ENCODE data around the gene ZNF383. TPM values are rescaled to one million over a fixed set of nuclear protein-coding genes. Genes with fewer than 3 reads are reported as not detected.
A peak's percentile ranks its signal among the peaks of the same experiment; 100 is the strongest.

Gene ZNF383
- total and polyA plus RNA-seq, 9 of the 15 experiments (the other 6 are each of a cell fraction or from before 2014, with no cell fraction given), result 2.0 to 8.2 (median 5.3) TPM

DNA sequence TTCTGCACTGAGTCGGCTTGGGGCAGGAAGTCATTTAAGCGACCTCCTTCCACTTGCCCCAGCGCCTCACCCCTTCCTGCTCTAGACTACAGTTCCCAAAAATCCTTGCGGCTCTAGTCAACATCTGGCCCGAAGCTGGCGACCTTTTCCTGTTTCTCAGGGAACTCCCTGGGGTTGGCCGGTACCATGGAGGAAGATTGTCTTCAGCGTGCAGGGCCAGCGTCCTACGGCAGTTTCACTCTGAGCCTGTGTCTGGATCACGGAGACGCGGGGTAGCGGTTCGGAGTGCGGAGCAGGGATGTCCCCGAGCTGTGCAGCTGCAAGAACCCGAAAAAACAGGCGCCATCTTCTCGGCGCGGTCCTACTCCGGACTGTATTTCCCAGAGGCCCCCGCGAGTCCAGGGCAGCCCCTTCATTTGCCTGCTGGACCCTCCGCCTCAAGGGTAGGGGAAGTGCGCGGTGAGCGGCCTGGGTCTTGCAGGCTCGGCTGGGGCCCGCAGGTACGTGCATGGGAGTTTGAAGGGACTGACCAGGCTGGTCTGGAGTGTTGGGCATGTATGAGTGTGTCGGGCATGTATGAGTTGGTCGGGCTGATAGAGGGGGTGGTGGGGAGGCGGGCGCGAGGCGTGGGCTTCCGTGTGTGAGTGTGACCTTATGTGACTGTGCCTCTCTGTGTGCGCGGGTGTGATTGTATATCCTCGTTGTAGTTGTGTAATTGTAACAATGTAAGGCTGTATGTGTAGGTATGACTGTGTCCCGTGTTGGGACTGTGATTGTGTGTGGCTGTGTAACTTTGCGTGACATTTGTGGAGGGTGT, at the start of gene ZNF383 (continued):
- TF ChIP-seq, protein P1, sequence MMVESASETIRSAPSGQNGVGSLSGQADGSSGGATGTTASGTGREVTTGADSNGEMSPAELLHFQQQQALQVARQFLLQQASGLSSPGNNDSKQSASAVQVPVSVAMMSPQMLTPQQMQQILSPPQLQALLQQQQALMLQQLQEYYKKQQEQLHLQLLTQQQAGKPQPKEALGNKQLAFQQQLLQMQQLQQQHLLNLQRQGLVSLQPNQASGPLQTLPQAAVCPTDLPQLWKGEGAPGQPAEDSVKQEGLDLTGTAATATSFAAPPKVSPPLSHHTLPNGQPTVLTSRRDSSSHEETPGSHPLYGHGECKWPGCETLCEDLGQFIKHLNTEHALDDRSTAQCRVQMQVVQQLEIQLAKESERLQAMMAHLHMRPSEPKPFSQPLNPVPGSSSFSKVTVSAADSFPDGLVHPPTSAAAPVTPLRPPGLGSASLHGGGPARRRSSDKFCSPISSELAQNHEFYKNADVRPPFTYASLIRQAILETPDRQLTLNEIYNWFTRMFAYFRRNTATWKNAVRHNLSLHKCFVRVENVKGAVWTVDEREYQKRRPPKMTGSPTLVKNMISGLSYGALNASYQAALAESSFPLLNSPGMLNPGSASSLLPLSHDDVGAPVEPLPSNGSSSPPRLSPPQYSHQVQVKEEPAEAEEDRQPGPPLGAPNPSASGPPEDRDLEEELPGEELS (CRISPR knock-in tag; IDR thresholded peaks at IDR 0.05; ENCODE audit: borderline replicate concordance), result no peak
- no peak for TF ChIP-seq NR2C2 (CRISPR knock-in tag; IDR thresholded peaks at IDR 0.05)
- TF ChIP-seq NR2C2 (tag; IDR thresholded peaks at IDR 0.05), result peak; percentile 93
- no peak for TF ChIP-seq ZNF23 (CRISPR knock-in tag; IDR thresholded peaks at IDR 0.05)
- no peak for TF ChIP-seq ADNP (tag; IDR thresholded peaks at IDR 0.05)
- TF ChIP-seq SREBF1 (IDR thresholded peaks at IDR 0.05; ENCODE audit: borderline replicate concordance, low read depth, low read length), result no peak
- TF ChIP-seq, protein P2, sequence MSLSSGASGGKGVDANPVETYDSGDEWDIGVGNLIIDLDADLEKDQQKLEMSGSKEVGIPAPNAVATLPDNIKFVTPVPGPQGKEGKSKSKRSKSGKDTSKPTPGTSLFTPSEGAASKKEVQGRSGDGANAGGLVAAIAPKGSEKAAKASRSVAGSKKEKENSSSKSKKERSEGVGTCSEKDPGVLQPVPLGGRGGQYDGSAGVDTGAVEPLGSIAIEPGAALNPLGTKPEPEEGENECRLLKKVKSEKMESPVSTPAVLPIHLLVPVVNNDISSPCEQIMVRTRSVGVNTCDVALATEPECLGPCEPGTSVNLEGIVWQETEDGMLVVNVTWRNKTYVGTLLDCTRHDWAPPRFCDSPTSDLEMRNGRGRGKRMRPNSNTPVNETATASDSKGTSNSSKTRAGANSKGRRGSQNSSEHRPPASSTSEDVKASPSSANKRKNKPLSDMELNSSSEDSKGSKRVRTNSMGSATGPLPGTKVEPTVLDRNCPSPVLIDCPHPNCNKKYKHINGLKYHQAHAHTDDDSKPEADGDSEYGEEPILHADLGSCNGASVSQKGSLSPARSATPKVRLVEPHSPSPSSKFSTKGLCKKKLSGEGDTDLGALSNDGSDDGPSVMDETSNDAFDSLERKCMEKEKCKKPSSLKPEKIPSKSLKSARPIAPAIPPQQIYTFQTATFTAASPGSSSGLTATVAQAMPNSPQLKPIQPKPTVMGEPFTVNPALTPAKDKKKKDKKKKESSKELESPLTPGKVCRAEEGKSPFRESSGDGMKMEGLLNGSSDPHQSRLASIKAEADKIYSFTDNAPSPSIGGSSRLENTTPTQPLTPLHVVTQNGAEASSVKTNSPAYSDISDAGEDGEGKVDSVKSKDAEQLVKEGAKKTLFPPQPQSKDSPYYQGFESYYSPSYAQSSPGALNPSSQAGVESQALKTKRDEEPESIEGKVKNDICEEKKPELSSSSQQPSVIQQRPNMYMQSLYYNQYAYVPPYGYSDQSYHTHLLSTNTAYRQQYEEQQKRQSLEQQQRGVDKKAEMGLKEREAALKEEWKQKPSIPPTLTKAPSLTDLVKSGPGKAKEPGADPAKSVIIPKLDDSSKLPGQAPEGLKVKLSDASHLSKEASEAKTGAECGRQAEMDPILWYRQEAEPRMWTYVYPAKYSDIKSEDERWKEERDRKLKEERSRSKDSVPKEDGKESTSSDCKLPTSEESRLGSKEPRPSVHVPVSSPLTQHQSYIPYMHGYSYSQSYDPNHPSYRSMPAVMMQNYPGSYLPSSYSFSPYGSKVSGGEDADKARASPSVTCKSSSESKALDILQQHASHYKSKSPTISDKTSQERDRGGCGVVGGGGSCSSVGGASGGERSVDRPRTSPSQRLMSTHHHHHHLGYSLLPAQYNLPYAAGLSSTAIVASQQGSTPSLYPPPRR (CRISPR knock-in tag; IDR thresholded peaks at IDR 0.05; ENCODE audit: borderline replicate concordance), result no peak
- TF ChIP-seq, protein P3, sequence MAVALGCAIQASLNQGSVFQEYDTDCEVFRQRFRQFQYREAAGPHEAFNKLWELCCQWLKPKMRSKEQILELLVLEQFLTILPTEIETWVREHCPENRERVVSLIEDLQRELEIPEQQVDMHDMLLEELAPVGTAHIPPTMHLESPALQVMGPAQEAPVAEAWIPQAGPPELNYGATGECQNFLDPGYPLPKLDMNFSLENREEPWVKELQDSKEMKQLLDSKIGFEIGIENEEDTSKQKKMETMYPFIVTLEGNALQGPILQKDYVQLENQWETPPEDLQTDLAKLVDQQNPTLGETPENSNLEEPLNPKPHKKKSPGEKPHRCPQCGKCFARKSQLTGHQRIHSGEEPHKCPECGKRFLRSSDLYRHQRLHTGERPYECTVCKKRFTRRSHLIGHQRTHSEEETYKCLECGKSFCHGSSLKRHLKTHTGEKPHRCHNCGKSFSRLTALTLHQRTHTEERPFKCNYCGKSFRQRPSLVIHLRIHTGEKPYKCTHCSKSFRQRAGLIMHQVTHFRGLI (CRISPR knock-in tag; IDR thresholded peaks at IDR 0.05), result no peak
- TF ChIP-seq, protein P4, sequence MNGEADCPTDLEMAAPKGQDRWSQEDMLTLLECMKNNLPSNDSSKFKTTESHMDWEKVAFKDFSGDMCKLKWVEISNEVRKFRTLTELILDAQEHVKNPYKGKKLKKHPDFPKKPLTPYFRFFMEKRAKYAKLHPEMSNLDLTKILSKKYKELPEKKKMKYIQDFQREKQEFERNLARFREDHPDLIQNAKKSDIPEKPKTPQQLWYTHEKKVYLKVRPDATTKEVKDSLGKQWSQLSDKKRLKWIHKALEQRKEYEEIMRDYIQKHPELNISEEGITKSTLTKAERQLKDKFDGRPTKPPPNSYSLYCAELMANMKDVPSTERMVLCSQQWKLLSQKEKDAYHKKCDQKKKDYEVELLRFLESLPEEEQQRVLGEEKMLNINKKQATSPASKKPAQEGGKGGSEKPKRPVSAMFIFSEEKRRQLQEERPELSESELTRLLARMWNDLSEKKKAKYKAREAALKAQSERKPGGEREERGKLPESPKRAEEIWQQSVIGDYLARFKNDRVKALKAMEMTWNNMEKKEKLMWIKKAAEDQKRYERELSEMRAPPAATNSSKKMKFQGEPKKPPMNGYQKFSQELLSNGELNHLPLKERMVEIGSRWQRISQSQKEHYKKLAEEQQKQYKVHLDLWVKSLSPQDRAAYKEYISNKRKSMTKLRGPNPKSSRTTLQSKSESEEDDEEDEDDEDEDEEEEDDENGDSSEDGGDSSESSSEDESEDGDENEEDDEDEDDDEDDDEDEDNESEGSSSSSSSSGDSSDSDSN (IDR thresholded peaks at IDR 0.05; ENCODE audit: borderline replicate concordance in 1 of 2, low read depth in 2 of 2, low read length in 2 of 2), result peak in 1 of 2 experiments; percentile 37; a peak in 1 of 4 replicates
- no peak for TF ChIP-seq ZNF354B (CRISPR knock-in tag; IDR thresholded peaks at IDR 0.05)
- TF ChIP-seq CBFB (CRISPR knock-in tag; IDR thresholded peaks at IDR 0.05), result no peak
- TF ChIP-seq, protein P5, sequence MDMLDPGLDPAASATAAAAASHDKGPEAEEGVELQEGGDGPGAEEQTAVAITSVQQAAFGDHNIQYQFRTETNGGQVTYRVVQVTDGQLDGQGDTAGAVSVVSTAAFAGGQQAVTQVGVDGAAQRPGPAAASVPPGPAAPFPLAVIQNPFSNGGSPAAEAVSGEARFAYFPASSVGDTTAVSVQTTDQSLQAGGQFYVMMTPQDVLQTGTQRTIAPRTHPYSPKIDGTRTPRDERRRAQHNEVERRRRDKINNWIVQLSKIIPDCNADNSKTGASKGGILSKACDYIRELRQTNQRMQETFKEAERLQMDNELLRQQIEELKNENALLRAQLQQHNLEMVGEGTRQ (CRISPR knock-in tag; IDR thresholded peaks at IDR 0.05), result no peak
- peak; percentile 32; the same call in 1 of the 2 replicates for TF ChIP-seq JUN (IDR thresholded peaks at IDR 0.05; ENCODE audit: borderline replicate concordance, low read depth, low read length)
- TF ChIP-seq JUN (CRISPR knock-in tag; IDR thresholded peaks at IDR 0.05; ENCODE audit: borderline replicate concordance), result no peak
